K562 (cell line): Measurements from ENCODE around the gene STX1B. TPM values are rescaled to one million over a fixed set of nuclear protein-coding genes. Genes with fewer than 3 reads are reported as not detected.
A peak's percentile ranks its signal among the peaks of the same experiment; 100 is the strongest.

ENCODE experiments used
- CUX1 ChIP-seq: fragments of 200-800 bp; sonication (Bioruptor generic); IDR thresholded peaks from 2 replicates; pipeline ENCODE4 v1.6.1; 2016; ENCODE audit warnings: missing genetic modification characterization, missing compliant biosample characterization
- PATZ1 ChIP-seq: fragments of 250-450 bp; sonication (Bioruptor Pico); IDR thresholded peaks from 2 replicates; pipeline ENCODE4 v1.5.0; 2020; ENCODE audit warnings: mild to moderate bottlenecking, borderline replicate concordance
- RAD51 ChIP-seq: fragments of 450-650 bp; IDR thresholded peaks from 2 replicates; pipeline ENCODE4 v1.7.1; 2016; ENCODE audit warnings: low read depth, mild to moderate bottlenecking, borderline replicate concordance
- SMARCA5 ChIP-seq: fragments of 450-650 bp; IDR thresholded peaks from 2 replicates; pipeline ENCODE4 v1.6.1; 2016
- STAT6 ChIP-seq: sonication (generic); formaldehyde crosslinking; IDR thresholded peaks from 2 replicates; pipeline ENCODE4 v1.8.1; 2023; ENCODE audit warnings: mild to moderate bottlenecking, missing genetic modification reagents
- ZBTB33 ChIP-seq: sonication (generic); formaldehyde crosslinking; IDR thresholded peaks from 2 replicates; pipeline ENCODE4 v1.8.1; 2023; ENCODE audit warnings: mild to moderate bottlenecking, missing genetic modification reagents
- ZBTB7A ChIP-seq: IDR thresholded peaks from 2 replicates; pipeline ENCODE4 v1.6.1; 2011; ENCODE audit warnings: low read depth, mild to moderate bottlenecking, low read length, moderate library complexity, borderline replicate concordance; ENCODE audit not compliant: control insufficient read depth
- ZC3H11A ChIP-seq: IDR thresholded peaks from 2 replicates; pipeline ENCODE4 v1.6.1; 2012; ENCODE audit warnings: low read depth, low read length, improper control_type of control experiment
- ZKSCAN8 ChIP-seq: fragments of 200-800 bp; sonication (Bioruptor generic); IDR thresholded peaks from 2 replicates; pipeline ENCODE4 v1.6.1; 2016; ENCODE audit warnings: missing genetic modification characterization, missing compliant biosample characterization
- ZNF175 ChIP-seq: fragments of 200-800 bp; sonication (Bioruptor generic); IDR thresholded peaks from 2 replicates; pipeline ENCODE4 v1.6.1; 2016; ENCODE audit warnings: low read depth, mild to moderate bottlenecking, missing genetic modification characterization, missing compliant biosample characterization
- ZNF561 ChIP-seq: fragments of 450-650 bp; formaldehyde crosslinking; conservative IDR thresholded peaks from 2 replicates; pipeline ENCODE4 v1.4.0; 2020; ENCODE audit warnings: mild to moderate bottlenecking, moderate library complexity
- polyA plus RNA-seq, 8 experiments: library from polyadenylated mRNA; depleted of rRNA in 4 of 8; stranded (reverse) in 5 of 8; unstranded in 3 of 8; fragments of >200 nt; fragmentation: Nextera tagmentation in 2 of 8; fragmentation: Illumina TruSeq in 1 of 8; extraction: Ambion mirVana in 2 of 8; extraction: Trizol in 1 of 8; gene quantifications; 2 replicates each; pipeline versions ENCODE4 v1.2.1 to v1.2.3, GENCODE V29; 2011 to 2014; ENCODE audit warnings: inconsistent platforms in 1 of 8, missing spikeins in 1 of 8
- total RNA-seq, 7 experiments: library from RNA; depleted of rRNA in 6 of 7; stranded (reverse); fragments of >200 nt in 6 of 7; fragmentation: Illumina TruSeq in 2 of 7; extraction: Trizol in 2 of 7; gene quantifications; 2 replicates each; pipeline versions ENCODE4 v1.2.1 to v1.2.3, GENCODE V29; 2011 to 2021; ENCODE audit warnings: low replicate concordance in 1 of 7

The STX1B gene
- total and polyA plus RNA-seq, 9 of the 15 experiments (the other 6 are each of a cell fraction or from before 2014, with no cell fraction given), result 0.07 to 2.5 (median 0.86) TPM

GRCh38 chr16:31032736-31033708 is 22.6 kb upstream of the STX1B start, which contains the start of gene STX4 (continued):
- no peak; the same call in 1 of the 2 replicates for TF ChIP-seq STAT6 (CRISPR knock-in tag)
- no peak for TF ChIP-seq ZKSCAN8
- TF ChIP-seq ZC3H11A, result 0 out of 2 replicates have a peak, but pooled peaks have one; percentile 26
- TF ChIP-seq ZNF561, result no peak
- peak; percentile 16; the same call in 1 of the 2 replicates for TF ChIP-seq SMARCA5
- peak; percentile 82 for TF ChIP-seq ZBTB7A
- TF ChIP-seq PATZ1 (CRISPR knock-in tag), result 0 out of 2 replicates have a peak, but pooled peaks have one; percentile 60
- no peak for TF ChIP-seq CUX1
- TF ChIP-seq RAD51, result peak; percentile 99
- peak; percentile 92 for TF ChIP-seq ZNF175 (CRISPR knock-in tag)
- peak; percentile 60; the same call in 1 of the 2 replicates for TF ChIP-seq ZBTB33 (CRISPR knock-in tag)
